ENCODE results near the gene ADCY7.

ADCY7 gene

GRCh38 chr16:50248845-50249244 is 17.5 kb upstream of the ADCY7 start:
- DNase-seq (ENCODE audit: low spot score), result no peak

DNA sequence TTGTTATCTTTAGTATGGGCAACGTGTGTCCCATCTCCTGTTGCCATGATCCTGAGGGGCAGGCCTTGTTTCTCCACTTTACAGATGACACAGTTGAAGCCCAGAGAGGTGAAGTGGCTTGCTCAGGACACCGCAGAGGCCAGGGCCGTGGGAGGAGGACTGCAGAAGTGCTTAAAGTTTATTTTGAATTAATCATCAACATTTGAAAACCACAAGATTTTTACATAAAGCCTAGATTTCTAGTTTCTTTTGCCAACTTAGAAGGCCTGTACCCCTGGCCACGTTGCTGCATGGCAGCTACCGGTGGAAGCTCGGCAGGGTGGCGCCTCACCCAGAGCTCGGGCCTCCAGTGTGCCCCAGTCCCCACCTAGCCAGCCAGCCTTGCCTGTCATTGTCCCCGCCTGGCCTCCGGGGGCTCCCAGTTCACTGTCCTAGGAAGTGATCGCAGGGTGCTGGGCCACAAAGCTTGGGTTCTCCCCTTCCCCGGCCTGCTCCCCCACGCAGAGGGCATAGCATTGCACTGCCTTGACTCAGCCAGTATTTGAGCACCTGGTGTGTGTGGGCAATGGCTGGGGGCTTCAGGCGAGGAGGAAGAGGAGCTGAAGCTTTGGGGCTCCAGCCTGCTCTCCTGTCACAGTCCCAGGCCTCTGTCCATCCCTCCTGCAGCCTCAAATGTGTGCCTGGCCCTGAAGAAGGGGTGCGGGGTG is 14.8 kb upstream of the ADCY7 start:
- DNase-seq (ENCODE audit: low spot score), result no peak

- no peak for DNase-seq (ENCODE audit: low spot score)
Observed at GRCh38 chr16:50252082-50252611, 14.2 kb upstream of the ADCY7 start.

DNA sequence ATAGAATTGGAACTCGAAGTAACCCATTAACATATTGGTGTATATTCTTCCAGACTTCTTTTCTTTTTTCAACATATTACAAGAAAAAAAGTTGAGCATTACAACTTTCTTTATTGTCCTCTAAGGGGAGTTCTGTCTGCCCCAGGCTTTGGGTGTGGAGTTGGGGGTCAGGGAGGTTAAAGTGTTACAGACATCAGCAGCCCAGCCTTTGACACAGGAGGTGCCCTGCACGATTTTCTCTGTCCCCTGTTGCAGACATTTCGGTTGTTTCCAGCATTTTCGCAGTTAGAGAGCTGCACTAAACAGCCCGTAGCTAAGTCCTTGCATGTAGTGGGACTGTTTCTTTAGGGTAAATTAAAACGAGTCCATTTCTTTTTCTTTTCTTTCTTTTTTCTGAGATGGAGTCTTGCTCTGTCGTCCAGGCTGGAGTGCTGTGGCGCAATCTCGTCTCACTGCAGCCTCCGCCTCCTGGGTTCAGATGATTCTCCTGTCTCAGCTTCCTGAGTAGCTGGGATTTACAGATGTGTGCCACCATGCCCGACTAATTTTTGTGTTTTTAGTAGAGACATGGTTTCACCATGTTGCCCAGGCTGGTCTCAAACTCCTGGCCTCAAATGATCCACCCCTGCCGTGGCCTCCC is 13.4 kb upstream of the ADCY7 start:
- no peak for DNase-seq (ENCODE audit: low spot score)

DNA sequence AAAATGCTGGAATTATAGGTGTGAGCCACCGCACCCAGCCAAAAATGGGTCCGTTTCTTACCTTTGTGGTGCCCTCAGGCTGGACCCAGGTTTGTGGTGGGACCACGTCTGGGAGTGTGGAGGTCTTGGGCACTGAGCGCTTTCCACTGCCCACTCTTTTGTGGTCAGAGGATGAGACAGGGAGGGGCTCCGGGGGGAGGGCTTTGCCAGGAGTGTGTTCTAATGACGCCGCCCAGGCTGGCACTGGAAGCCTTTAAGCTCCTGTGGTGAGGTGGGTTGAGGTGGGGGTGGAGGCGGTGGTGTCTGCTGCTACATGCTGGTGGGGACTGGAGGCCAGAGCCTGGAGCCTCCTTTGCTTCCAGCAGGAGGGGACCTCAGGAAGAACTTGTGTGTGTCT is 12.8 kb upstream of the ADCY7 start:
- DNase-seq (ENCODE audit: low spot score), result no peak

DNA sequence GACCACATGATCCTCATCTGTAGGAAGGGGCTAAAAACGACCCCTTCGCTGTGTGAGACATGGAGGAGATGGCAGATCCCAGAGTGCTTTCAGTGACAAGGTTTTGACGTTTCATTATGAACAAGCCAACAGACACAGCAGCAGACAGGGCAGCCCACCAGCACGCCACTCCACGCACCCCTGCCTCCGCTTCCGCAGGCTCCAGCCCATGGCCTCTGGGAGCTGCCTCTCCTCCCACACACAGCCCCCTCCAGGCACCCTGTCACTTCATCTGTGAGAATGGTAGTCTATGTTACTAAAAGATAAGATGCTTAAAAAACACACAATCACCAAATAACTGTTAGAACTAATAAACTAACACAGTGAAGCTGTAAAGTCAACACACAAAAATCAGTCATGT is 12.3 kb upstream of the ADCY7 start:
- DNase-seq (ENCODE audit: low spot score), result no peak

DNA sequence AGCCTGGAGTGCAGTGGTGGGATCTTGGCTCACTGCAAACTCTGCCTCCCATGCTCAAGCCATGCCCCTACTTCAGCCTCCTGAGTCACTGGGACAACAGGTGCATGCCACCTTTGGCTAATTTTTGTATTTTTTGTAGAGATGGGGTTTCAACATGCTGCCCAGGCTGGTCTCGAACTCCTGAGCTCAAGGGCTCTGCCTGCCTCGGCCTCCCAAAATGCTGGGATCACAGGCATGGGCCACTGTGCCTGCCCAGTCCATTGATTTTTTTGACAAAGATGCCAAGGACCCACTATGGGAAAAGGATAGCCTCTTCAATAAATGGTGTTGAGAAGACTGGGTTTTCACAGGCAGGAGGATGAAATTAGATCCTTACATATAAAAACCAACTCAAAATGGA is 10.8 kb upstream of the ADCY7 start:
- DNase-seq (ENCODE audit: low spot score), result no peak

DNA sequence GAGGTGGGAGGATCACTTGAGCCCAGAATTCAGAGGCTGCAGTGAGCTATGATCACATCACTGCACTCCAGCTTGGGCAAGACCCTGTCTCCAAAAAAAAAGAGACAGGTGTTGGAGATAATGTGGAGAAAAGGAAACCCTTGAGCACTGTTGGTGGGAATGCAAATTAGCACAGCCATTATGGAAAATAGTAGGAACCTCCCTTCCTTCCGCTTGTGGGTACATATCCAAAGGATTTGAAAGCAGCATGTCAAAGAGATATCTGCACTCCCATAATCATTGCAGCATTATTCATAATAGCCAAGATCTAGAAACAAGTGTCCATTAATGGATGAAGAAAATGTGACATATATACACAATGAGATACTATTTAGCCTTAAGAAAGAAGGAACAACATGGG is 9.7 kb upstream of the ADCY7 start:
- no peak for DNase-seq (ENCODE audit: low spot score)

DNA sequence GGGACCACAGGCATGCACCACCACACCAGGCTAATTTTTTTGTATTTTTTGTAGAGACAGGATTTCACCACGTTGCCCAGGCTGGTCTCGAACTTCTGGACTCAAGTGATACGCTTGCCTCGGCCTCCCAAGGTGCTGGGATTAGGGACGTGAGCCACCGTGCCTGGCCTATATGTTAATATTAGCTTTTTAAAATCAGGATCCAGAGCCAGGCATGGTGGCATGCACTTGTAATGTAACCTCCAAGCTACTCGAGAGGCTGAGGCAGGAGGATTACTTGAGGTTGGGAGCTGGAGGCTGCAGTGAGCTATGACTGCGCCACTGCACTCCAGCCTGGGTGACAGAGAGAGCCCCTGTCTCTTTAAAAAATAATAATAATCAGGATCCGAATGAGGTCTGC is 8.5 kb upstream of the ADCY7 start:
- DNase-seq (ENCODE audit: low spot score), result no peak

- no peak for DNase-seq (ENCODE audit: low spot score)
Observed at GRCh38 chr16:50259334-50260205, 6.8 kb upstream of the ADCY7 start.

- DNase-seq (ENCODE audit: low spot score), result no peak
Observed at GRCh38 chr16:50260206-50261159, 5.9 kb upstream of the ADCY7 start.

DNA sequence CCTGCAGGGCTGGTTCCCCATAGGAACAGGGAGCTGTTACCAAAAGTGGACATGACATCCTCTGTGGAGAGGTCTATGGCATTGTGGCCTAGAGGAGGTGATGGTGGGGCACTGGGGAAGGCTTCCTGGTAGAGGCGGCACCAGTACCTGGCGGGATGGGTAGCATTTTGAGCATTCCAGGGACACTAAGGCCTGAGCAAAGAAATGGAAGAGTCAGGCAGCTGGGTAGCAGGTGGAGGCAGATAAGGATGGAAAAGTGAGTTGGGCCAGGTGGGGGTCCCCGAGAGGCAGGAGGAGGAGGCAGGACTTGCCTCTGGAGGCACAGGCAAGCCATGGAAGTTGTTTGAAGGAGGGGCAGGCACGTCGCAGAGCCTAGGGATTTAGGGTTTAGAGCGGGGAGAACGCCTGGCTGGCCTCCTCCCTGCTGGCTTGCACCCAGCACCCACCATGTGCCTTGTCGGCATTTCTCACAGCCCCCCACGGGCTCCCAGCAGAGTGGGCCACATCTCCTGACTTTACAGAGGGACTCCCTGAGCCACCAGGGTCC is 5.1 kb upstream of the ADCY7 start:
- DNase-seq (ENCODE audit: low spot score), result no peak

DNA sequence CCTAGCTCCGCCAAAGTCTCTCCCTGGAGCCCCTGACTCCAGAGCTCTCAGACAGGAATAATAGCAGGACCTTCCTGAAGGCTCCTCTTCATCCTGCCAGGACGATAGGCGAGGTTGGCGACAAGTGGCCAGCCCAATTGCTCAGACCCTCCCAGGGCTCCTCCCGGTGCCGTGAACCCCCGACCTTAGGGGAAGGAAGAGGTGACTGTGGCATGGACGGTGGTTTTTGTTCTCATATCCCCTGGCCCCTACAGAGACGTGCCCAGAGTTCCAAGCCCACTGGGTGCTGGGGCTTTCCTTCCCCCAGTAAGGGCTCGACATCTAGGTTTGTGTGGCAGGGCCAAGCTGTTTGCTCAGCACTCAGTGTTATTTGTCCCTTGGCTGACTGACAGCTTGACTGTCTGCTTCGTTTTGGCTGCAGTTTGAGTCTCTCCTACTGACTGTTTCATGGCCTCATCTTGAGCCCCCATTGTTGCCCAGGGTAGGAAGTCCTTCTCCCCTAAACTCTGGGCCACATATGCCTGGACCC is 4.6 kb upstream of the ADCY7 start:
- DNase-seq (ENCODE audit: low spot score), result no peak

DNA sequence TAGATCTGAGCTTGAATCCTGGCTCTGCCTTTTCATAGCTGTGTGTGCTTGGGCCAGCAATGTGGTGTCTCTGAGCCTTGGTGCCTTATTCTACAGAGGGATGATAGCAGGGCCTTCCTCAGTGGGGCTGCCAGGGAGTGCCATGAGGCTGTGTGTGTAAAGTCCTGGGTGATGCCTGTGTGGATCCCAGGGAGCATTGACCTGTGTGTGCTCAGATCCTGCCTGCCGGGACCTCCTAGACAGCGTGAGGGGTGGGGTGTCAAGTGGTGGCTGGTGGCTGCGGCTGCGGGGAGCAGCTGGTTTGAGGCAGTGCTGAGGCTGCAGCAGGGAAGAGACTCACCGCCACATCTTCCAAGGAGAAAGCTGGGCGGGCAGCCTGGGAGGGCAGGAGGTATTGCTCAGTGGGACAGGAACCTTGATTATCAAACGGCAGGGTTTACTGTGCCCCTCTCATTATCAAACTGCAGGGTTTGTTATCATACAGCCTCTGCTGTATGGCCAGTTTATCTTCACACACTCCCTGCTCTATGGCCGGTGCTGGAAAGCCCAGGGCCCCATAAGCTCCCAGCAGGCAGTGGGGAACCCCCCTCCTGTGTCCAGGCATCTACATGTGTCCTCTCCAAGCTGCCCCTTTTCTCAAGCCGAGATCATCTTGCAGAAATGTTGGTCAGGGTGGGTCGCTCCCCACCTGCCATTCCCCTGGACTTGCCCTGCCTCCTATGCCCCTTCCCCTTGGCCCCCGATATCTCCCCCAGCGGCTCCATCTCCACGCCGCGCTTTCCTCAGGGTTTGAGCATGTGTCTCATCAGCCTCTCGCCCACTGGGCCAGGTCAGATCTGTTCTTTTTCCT is 3.1 kb upstream of the ADCY7 start:
- DNase-seq (ENCODE audit: low spot score), result no peak

- peak; percentile 91 for DNase-seq (ENCODE audit: low spot score)
Observed at GRCh38 chr16:50263940-50264929, 2.1 kb upstream of the ADCY7 start.

DNA sequence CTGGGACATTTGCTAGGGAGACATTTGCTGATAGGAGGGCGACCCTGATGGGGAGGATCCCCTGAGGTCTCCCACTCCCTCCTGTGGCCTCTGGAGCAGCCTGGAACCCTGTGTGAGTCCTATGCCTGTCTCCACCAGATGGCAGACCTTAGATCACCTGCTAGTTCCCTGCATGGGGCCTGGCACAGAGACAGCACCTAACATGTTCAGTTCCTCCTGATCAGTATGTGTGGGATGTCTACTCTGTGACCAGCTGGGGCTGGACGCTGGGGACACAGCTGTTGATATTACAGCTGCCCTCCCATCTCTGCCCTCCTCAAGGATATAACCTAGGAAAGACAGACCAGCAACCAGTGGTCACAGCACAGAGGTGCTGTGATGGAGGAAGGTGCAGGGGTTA is 1.1 kb upstream of the ADCY7 start:
- DNase-seq (ENCODE audit: low spot score), result peak; percentile 61

DNA sequence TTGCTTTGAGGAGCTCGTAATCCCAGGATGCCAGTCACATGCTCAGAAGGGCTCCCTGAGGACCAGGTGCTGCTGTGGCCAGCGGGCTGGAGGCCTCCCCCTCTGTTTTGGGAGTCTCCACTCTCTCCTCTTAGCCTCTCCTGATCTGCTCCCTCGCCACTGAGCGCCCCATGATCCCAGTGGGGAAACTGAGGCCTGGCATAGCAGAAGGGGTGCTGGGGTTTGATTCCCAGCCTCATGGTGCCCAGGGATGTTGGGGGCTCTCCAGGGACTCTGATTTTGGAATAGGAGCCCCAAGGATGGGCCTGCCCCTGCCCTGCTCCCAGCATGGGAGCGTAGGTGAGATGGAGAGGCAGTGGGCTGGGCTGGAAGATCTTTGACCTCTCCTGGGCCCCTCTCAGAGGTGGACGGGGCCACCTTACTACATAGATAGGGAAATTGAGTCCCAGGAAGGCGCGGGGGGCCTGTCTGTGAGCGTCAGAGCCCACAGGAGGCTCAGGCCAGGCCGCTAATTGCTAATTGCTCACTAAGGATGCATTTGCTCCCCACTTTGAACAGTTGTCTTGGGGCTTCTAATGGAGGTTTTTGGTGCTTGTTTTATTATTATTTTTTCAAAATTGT is 525 bp upstream of the ADCY7 start:
- DNase-seq (ENCODE audit: low spot score), result no peak

DNA sequence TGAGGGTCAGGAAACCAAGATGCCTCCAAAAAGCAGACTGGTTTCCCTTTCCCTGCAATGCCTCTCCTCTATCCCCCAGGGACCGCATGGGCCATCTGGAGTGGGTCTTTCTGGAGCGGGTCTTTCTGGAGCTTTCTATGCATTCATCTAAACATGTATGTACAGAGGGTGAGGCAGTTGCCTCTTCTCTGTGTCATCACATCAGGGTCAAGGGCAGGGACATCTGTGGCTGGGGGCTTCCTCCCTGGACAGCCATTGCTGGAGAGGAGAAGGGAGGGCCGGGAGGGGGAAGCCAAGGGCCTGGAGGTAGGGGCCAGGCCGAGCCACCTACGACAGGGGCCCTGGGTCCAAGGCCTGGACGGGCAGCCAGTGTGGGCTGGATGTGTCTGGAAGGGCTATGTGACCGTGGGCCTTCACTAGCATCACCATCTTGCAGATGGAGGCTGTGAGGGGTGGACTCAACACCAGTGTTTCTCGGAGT is 840 bp downstream of the ADCY7 start:
- no peak for DNase-seq (ENCODE audit: low spot score)

Data from activated CD4-positive, alpha-beta T cell treated with anti-CD3 and anti-CD28 coated beads, Interleukin-2, Interleukin-4, amounts not matched to agents 100 ng/mL and 50 ng/mL, durations not matched to agents 16 hours and 8 hours (primary cell).